GM18499 (cell line): ENCODE data around the gene RNF144B.
"Not testable (repeated sequence)": the region's sequence is repeated elsewhere in the genome, so short reads cannot be mapped to it uniquely, and the experiment has no call there.

Experiments used
- ATAC-seq: cut with Tn5 transposase; IDR thresholded peaks from one replicate; pipeline ENCODE4 v1.9.1; 2021; ENCODE audit warnings: moderate number of reproducible peaks; ENCODE audit not compliant: insufficient read depth, unreplicated experiment

Gene RNF144B

GRCh38 chr6:18404965-18405364 is 17.8 kb downstream of the RNF144B start:
- not testable (repeated sequence) for ATAC-seq

DNA sequence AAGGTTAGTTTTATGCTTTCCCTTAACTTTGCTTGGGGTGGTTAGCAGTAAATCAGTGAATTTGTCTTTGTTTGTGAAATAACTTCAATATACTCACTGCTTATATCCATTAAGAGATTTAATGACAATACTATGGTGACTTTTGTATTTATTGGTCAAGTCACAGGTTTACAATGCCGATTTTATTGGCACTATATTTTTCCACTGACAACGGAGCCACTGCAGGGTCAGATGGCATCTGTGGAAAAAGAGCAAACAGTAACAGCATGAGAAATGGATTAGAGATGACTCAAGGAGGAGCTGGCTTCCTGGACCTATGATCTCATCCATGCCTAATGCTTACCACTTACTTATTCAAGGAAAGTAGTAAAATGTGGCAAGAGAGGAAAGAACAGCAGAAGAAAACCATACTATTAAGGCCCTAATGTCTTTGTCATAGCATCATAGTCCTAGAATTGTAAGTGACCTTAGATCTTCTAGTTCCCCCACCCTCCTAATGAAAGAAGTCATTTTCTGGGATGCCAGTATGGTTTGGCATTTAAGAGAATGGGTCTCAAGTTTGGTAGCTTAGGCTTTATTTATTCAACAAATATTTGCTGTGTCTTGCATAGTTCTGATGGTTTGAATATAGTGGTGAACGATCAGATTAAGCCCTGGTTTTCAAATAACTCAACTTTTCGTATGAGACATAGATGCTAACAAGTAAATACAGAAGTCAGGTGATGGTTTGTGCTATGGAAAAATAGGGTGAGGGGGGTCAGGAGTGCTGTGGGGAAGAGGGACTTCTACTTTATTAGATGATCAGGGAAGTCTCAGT is 18.5 kb downstream of the RNF144B start:
- no peak for ATAC-seq

DNA sequence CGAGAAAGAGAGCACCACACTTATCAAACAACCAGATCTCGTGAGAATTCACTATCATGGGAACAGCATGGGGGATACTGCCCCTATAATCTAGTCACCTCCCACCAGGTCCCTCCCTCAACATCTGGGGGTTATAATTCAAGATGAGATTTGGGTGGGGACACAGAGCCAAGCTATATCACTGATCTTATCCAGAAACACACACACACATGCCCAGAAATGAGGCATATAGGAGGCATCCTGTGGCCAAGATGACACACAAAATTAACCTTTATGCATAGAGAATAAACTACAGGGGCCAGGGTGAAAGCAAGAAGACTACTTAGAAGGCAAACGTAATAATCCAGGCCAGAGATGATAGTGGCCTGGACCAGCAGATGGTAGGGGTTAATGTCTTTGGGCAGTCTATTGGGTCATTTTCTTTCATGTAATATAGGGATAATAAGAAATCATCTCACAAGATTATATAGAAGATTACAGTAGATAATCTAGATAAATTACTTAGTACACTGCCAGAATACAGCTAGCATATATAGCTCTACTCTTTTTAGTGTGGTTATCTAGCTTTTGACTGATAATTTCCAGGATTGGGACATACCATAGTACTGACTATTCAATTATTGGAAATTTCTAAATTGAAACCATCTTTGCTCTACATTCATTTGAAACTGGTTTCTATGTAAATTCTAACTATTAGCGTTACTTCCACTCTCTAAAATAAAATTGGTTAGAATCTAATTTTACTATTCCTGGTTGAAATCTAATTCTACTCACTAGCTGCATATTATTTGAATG is 20.0 kb downstream of the RNF144B start:
- no peak for ATAC-seq

GRCh38 chr6:18409602-18410001 is 22.5 kb downstream of the RNF144B start:
- not testable (repeated sequence) for ATAC-seq

DNA sequence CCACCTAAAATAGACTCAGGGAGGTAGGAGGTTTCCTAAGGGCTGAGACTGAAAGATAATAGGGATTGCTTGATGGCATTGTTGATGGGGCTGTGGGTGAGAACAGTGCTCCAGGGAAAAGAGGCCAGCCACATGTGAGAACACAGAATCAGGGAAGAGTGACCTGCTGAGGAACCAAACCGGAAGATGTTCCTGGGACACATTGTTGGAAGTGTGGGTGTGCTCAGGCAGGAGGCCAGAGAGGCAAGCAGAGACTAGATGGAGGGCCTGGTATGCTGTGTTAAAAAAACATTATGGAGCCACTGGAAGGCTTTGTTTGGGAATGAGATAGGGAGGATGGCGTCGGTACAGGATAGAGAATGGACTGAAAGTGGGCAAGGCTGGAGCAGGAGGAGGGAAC is 23.3 kb downstream of the RNF144B start:
- ATAC-seq, result no peak

GRCh38 chr6:18412068-18412467 is 24.9 kb downstream of the RNF144B start:
- ATAC-seq, result no peak

DNA sequence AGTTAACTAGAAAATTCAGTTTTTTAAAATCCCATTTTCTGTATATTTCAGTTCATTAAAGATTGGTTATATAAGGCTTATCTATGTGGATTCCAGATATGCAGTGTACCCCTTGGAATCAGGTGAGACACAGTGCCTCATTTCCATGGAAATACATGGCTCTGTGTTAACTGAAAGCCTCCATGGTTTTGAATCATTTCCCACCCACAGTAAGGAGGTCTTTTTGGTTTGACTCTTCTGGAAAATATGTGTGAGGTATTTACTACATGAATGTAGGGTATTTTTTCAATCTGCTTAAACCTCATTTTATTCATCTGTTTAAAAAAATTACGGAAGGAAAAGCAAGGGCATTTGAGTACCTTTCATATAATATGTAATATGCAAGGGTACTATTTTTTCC is 25.5 kb downstream of the RNF144B start:
- no peak for ATAC-seq

GRCh38 chr6:18413381-18413780 is 26.2 kb downstream of the RNF144B start:
- no peak for ATAC-seq

DNA sequence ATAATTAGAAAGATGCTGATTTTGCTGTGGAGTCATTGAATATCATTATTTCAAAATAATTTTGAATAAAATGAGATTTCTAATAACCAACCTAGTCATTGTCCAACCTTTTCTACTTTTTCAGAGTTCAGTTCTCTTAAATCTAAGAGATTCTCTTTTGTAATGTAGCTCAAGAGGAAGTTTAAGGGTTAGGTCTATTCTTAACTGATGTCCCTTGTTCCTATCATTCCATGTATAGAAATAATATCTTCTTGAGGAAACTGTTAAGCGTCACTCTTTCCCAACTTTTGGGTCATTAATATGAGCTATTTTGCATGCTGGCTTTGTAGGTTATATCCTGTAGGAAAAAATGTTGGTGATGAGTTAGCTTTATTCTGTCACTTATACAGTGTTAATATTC is 27.0 kb downstream of the RNF144B start:
- no peak for ATAC-seq

DNA sequence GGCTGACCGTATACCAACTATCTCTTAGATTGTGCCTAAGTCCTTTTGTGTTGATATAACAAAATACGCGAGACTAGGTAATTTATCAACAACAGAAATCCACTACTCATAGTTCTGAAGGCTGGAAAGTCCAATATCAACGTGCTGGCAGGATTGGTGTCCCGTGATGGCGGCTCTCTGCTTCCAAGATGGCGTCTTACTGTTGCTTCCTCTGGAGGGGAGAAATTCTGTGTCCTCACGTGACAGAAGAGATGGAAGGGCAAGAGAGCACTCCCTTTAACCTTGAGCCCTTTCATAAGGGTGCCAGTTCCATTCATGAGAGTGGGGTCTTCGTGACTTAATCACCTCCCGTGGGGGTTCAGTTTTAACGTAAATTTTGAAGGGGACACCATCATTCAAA is 28.1 kb downstream of the RNF144B start:
- no peak for ATAC-seq

GRCh38 chr6:18415671-18416340 is 28.7 kb downstream of the RNF144B start:
- ATAC-seq, result no peak

DNA sequence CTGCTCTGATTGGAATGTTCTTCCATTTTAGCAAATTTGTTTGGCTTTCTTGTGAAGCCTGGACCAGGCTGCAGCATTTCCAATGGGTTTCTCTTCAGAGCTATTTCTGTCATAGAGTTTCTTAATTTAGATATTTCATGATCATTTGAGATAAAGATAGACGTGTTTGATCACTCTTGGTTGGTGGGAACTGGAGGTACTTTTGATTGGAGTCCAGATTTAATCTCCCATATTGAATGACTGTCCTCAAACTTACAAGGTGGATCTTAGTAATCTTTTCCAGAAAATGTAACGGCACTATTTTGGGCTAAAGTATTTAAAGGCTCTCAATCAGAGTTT is 29.2 kb downstream of the RNF144B start:
- no peak for ATAC-seq

- ATAC-seq, result no peak
Observed at GRCh38 chr6:18420328-18420727, 33.2 kb downstream of the RNF144B start.

DNA sequence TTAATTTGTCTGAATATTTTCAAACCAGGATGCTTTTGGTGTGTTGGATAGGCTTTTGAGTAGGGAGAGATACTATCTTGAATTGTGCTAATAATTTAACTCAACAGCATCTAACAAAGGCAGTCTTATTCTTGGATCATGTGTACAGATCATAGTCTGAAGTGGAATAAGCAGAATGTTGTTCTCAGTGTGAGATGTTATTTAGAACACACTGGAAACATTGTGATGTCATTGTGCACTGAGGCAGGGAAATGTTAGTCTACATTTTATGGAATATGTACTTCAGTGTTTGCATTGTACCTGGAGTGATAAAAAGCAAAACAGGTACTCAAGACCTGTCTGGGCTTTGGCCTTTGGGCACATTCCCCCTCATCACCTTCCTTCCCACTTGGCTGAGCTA is 35.0 kb downstream of the RNF144B start:
- no peak for ATAC-seq

DNA sequence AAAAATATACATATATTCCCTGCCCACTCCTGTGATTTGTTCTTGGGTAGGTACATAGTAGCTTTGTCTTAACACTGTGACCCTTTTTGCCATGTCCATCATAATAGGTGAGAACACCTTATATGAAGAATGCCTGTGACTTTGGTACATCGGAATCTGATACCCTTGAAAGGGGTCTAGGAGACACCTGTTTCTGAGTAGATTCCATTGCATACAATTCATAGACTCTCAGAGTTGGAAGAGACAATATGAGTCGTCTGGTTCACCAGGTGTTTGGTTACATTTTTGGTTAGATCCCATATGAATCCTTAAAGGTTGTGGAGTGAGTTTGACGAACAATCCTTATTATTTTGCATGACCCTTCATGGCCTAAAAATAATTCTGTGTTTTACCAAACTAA is 36.3 kb downstream of the RNF144B start:
- no peak for ATAC-seq

GRCh38 chr6:18424201-18424600 is 37.1 kb downstream of the RNF144B start:
- ATAC-seq, result no peak

DNA sequence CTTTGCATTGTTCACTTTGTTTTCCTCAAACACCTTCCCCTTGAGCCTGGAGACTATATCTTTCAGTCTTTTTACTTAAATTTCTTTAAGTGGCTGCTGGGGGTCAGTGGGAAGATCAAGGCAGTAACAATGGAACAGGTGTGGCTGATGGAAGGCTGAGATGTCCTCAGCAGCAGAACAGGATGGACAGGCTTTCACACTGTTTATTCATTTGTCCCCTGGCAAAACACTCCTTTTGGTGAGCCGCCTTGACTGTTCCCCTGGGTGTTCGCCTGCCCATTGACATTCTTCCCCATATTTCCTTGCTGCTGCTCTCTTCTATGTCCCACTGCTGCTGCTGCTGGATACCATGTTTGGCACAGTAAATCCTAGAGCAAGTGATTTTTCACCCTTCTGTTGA is 38.1 kb downstream of the RNF144B start:
- ATAC-seq, result no peak

GRCh38 chr6:18427296-18427695 is 40.1 kb downstream of the RNF144B start:
- no peak for ATAC-seq

GRCh38 chr6:18429655-18430297 is 42.6 kb downstream of the RNF144B start:
- no peak for ATAC-seq

DNA sequence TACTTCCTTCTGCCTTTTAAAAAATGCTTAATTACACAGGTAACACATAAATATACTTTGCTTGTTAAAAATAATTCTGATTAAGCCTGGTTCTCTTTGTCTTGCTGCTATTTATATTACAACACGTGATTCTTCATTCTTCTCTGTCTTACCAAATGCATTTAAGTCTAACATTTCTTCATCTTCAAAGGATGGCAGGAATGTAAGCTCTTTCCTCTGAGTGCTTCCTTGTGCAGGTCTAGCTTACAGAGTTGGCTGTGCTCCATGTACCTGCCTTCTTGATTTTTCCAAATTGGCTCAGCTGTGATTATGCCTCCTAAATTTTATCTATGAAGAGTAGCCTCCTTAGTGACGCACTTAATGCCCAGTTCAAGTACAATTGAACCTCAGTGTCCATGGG is 44.4 kb downstream of the RNF144B start:
- ATAC-seq, result no peak

DNA sequence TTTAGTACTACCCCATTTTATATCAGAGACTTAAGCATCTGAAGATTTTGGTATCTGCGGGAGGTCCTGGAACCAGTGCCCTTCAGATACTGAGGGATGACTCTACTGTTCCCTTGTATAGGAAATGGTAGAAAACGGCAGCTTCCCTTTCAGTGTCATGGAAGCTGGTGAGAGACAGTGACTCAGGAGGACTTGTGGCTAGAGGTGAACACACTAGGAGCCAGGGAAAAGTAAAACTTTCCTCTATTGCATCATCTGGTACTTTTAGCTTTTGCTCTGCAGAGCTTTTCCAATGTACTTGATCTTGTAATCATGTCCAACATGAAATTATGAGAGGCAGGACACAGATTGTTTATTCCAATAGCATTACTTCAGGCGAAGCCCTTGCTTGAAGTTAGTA is 45.0 kb downstream of the RNF144B start:
- ATAC-seq, result no peak
